Vagina (tissue), 2 donors: ENCODE results near the gene RAB7B.

ENCODE experiments used
- CTCF ChIP-seq, 3 experiments: fragments of 450-650 bp in 2 of 3; fragments of 200-600 bp in 1 of 3; sonication (generic) in 1 of 3; IDR thresholded peaks; one replicate each; pipeline ENCODE4 v1.5.1; 2017 to 2019; ENCODE audit warnings: antibody characterized with exemption in 3 of 3, mild to moderate bottlenecking in 2 of 3, moderate library complexity in 2 of 3
- POLR2A ChIP-seq, 2 donors: fragments of 450-650 bp; IDR thresholded peaks; one replicate each; pipeline ENCODE4 v1.6.1; 2017; ENCODE audit warnings: antibody characterized with exemption in 2 of 2, mild to moderate bottlenecking in 2 of 2, moderate library complexity in 2 of 2

GRCh38 chr1:205978676-205979075 lies 24.5 kb downstream of the RAB7B start:
- TF ChIP-seq POLR2A (IDR thresholded peaks at IDR 0.05) (no peak), CTCF (IDR thresholded peaks at IDR 0.05) (no peak)
